SH-SY5Y (cell line): Measurements from ENCODE around the gene PLA2G2D.

ENCODE experiments used
- GATA2 ChIP-seq: IDR thresholded peaks from 2 replicates; pipeline ENCODE4 v1.6.1; 2011; ENCODE audit warnings: mild to moderate bottlenecking, low read depth, low read length
- GATA3 ChIP-seq: IDR thresholded peaks from 2 replicates; pipeline ENCODE4 v1.6.1; 2011; ENCODE audit warnings: low read depth, mild to moderate bottlenecking, low read length, moderate library complexity

- TF ChIP-seq GATA2 (peak; percentile 64), GATA3 (no peak)
Observed at GRCh38 chr1:20082772-20083171, 36.6 kb downstream of the PLA2G2D start.
